ENCODE measurements around the gene CNTNAP2. TPM values are rescaled to one million over a fixed set of nuclear protein-coding genes. Genes with fewer than 3 reads are reported as not detected.
A peak's percentile ranks its signal among the peaks of the same experiment; 100 is the strongest.

The CNTNAP2 gene
- total and polyA plus RNA-seq, 2 of the 8 experiments (the other 6 are each of a cell fraction or from before 2014, with no cell fraction given) = 27.9 to 71.0 TPM

- TF ChIP-seq BCL11A (IDR thresholded peaks at IDR 0.05; ENCODE audit: low read depth in 2 of 2, low read length in 2 of 2) (peak; percentile 43 to 82), RXRA (IDR thresholded peaks at IDR 0.05; ENCODE audit: insufficient read depth, low read depth, low read length) (no peak), TEAD4 (IDR thresholded peaks at IDR 0.05; ENCODE audit: low read depth, low read length) (peak; percentile 97), NRF1 (IDR thresholded peaks at IDR 0.05; ENCODE audit: low read depth, low read length) (no peak), SAP30 (IDR thresholded peaks at IDR 0.05; ENCODE audit: insufficient read depth, insufficient replicate concordance, low read length) (no peak), USF2 (IDR thresholded peaks at IDR 0.05; ENCODE audit: low read length) (no peak)
- TF ChIP-seq, protein P1, sequence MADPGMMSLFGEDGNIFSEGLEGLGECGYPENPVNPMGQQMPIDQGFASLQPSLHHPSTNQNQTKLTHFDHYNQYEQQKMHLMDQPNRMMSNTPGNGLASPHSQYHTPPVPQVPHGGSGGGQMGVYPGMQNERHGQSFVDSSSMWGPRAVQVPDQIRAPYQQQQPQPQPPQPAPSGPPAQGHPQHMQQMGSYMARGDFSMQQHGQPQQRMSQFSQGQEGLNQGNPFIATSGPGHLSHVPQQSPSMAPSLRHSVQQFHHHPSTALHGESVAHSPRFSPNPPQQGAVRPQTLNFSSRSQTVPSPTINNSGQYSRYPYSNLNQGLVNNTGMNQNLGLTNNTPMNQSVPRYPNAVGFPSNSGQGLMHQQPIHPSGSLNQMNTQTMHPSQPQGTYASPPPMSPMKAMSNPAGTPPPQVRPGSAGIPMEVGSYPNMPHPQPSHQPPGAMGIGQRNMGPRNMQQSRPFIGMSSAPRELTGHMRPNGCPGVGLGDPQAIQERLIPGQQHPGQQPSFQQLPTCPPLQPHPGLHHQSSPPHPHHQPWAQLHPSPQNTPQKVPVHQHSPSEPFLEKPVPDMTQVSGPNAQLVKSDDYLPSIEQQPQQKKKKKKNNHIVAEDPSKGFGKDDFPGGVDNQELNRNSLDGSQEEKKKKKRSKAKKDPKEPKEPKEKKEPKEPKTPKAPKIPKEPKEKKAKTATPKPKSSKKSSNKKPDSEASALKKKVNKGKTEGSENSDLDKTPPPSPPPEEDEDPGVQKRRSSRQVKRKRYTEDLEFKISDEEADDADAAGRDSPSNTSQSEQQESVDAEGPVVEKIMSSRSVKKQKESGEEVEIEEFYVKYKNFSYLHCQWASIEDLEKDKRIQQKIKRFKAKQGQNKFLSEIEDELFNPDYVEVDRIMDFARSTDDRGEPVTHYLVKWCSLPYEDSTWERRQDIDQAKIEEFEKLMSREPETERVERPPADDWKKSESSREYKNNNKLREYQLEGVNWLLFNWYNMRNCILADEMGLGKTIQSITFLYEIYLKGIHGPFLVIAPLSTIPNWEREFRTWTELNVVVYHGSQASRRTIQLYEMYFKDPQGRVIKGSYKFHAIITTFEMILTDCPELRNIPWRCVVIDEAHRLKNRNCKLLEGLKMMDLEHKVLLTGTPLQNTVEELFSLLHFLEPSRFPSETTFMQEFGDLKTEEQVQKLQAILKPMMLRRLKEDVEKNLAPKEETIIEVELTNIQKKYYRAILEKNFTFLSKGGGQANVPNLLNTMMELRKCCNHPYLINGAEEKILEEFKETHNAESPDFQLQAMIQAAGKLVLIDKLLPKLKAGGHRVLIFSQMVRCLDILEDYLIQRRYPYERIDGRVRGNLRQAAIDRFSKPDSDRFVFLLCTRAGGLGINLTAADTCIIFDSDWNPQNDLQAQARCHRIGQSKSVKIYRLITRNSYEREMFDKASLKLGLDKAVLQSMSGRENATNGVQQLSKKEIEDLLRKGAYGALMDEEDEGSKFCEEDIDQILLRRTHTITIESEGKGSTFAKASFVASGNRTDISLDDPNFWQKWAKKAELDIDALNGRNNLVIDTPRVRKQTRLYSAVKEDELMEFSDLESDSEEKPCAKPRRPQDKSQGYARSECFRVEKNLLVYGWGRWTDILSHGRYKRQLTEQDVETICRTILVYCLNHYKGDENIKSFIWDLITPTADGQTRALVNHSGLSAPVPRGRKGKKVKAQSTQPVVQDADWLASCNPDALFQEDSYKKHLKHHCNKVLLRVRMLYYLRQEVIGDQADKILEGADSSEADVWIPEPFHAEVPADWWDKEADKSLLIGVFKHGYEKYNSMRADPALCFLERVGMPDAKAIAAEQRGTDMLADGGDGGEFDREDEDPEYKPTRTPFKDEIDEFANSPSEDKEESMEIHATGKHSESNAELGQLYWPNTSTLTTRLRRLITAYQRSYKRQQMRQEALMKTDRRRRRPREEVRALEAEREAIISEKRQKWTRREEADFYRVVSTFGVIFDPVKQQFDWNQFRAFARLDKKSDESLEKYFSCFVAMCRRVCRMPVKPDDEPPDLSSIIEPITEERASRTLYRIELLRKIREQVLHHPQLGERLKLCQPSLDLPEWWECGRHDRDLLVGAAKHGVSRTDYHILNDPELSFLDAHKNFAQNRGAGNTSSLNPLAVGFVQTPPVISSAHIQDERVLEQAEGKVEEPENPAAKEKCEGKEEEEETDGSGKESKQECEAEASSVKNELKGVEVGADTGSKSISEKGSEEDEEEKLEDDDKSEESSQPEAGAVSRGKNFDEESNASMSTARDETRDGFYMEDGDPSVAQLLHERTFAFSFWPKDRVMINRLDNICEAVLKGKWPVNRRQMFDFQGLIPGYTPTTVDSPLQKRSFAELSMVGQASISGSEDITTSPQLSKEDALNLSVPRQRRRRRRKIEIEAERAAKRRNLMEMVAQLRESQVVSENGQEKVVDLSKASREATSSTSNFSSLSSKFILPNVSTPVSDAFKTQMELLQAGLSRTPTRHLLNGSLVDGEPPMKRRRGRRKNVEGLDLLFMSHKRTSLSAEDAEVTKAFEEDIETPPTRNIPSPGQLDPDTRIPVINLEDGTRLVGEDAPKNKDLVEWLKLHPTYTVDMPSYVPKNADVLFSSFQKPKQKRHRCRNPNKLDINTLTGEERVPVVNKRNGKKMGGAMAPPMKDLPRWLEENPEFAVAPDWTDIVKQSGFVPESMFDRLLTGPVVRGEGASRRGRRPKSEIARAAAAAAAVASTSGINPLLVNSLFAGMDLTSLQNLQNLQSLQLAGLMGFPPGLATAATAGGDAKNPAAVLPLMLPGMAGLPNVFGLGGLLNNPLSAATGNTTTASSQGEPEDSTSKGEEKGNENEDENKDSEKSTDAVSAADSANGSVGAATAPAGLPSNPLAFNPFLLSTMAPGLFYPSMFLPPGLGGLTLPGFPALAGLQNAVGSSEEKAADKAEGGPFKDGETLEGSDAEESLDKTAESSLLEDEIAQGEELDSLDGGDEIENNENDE (IDR thresholded peaks at IDR 0.05; ENCODE audit: insufficient replicate concordance, low read length) = peak; percentile 79
These were observed 675.0 kb downstream of the CNTNAP2 start (continued) for GRCh38 chr7:146791344-146792285.
